GM21576 (cell line): ENCODE measurements around the gene NAP1L1.
"Not testable (repeated sequence)": the region's sequence is repeated elsewhere in the genome, so short reads cannot be mapped to it uniquely, and the experiment has no call there.

Source experiments
- ATAC-seq: cut with Tn5 transposase; IDR thresholded peaks from one replicate; pipeline ENCODE4 v1.9.1; 2021; ENCODE audit warnings: mild to moderate bottlenecking, moderate library complexity; ENCODE audit not compliant: unreplicated experiment

Gene NAP1L1

DNA sequence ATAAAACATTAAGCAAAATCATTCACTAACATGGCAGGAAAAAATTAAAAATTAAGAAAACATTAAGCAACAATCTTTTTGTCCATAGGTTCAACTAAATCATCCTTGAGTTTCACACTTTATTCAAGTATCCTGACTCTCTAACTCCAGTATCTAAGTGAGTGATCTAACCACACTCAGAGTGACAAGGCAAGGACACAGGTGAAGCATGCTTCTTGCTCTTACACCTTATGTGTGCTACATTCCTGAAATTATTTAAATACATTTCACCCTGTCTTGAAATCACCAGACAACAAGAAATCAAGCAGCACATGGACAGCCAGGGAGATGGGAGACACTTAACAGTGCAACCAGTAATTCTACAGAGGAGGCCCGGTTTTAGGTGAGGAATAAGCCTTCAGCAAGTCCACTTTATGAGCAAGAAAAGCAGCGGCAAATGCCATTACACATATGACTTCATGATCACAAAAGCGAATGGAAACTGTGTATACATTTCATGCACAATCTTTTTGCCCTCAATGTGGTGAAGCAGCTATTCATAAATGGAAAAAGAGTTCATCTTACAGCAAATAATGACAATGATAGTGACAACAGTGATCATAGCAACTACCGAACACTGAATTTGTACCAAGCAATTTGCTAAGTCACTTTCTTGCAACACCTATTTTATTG, 90.3 kb downstream of the NAP1L1 start:
- ATAC-seq = no peak

GRCh38 chr12:75991753-75992152, 92.7 kb downstream of the NAP1L1 start:
- ATAC-seq = no peak

DNA sequence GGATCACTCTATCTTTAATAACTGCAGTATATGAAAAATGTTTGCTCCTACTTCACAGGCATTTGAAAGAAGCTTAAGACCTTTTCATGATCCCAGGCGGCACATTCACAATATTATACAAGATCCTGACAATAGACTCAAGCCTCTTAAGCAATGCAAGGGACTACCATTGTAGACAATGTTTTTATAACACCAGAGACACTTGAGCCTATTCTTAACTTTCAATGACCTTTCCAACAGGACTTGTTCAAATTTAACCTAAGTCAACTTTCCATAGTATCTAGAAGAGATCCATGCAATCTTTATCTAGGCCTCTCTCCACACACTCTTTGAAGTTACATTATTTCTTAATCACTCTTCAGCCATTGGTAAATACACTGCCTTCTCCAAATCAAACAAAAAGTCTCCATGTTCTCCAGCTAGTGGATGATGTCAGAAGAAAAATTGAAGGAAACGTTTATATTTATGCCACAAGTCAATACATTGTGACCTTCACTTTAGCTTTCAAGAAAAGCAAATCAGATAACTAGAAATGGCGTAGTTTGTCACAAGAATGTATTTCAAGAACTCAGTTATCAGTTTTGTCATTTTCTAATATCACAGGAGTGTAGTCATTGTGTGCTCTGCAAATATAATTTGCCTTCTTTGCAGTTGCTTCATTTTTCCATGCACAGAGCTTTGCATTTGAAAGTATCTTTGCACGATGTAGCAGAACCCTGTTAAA, 94.1 kb downstream of the NAP1L1 start:
- no peak for ATAC-seq

GRCh38 chr12:75987709-75988108, 96.8 kb downstream of the NAP1L1 start:
- ATAC-seq = not testable (repeated sequence)
